Liver (tissue), 9 donors: ENCODE results near the gene SULT6B1. TPM values are rescaled to one million over a fixed set of nuclear protein-coding genes. Genes with fewer than 3 reads are reported as not detected.

Source experiments
- DNase-seq: peaks from one replicate; pipeline ENCODE4 v3.0.0-alpha.2; 2017; ENCODE audit warnings: low spot score
- H3K27ac ChIP-seq, 2 donors: one replicate each; pipeline ENCODE4 v1.7.0; 2013; ENCODE audit warnings: inconsistent platforms in 2 of 2, low read length in 2 of 2, control low read depth in 1 of 2, low read depth in 1 of 2, mild to moderate bottlenecking in 1 of 2
- H3K27me3 ChIP-seq, 4 donors: one replicate each; pipeline versions ENCODE4 v1.6.1 to v1.7.0; 2013; ENCODE audit warnings: low read length in 3 of 4, inconsistent platforms in 1 of 4, mild to moderate bottlenecking in 1 of 4, moderate library complexity in 1 of 4; ENCODE audit not compliant: control insufficient read depth in 4 of 4, insufficient read depth in 4 of 4
- H3K36me3 ChIP-seq, 4 donors: one replicate each; pipeline versions ENCODE4 v1.6.1 to v1.7.0; 2013; ENCODE audit warnings: low read length in 3 of 4, mild to moderate bottlenecking in 3 of 4, low read depth in 1 of 4, moderate library complexity in 1 of 4; ENCODE audit not compliant: control insufficient read depth in 4 of 4, insufficient read depth in 3 of 4
- H3K4me1 ChIP-seq, 4 donors: one replicate each; pipeline versions ENCODE4 v1.6.1 to v1.7.0; 2013; ENCODE audit warnings: low read length in 3 of 4, mild to moderate bottlenecking in 3 of 4, moderate library complexity in 1 of 4; ENCODE audit not compliant: control insufficient read depth in 4 of 4, insufficient read depth in 4 of 4
- H3K4me3 ChIP-seq, 3 donors: one replicate each; pipeline versions ENCODE4 v1.6.1 to v1.7.0; 2013; ENCODE audit warnings: low read length in 3 of 3, control low read depth in 1 of 3, low read depth in 1 of 3, mild to moderate bottlenecking in 1 of 3
- H3K9ac ChIP-seq, 2 donors: one replicate each; pipeline ENCODE4 v1.7.0; 2013; ENCODE audit warnings: low read length in 2 of 2, mild to moderate bottlenecking in 2 of 2, moderate library complexity in 2 of 2, control low read depth in 1 of 2, low read depth in 1 of 2
- H3K9me3 ChIP-seq, 4 donors: one replicate each; pipeline versions ENCODE4 v1.6.1 to v1.7.0; 2013; ENCODE audit warnings: low read length in 3 of 4; ENCODE audit not compliant: control insufficient read depth in 4 of 4
- EGR1 ChIP-seq, 2 donors: IDR thresholded peaks; 2 replicates each; pipeline ENCODE4 v1.6.1; 2016 to 2018; ENCODE audit warnings: antibody characterized with exemption in 2 of 2, low read depth in 2 of 2
- FOXA1 ChIP-seq: IDR thresholded peaks from 2 replicates; pipeline ENCODE4 v1.6.1; 2016; ENCODE audit warnings: antibody characterized with exemption
- FOXA2 ChIP-seq: IDR thresholded peaks from 2 replicates; pipeline ENCODE4 v1.6.1; 2016; ENCODE audit warnings: antibody characterized with exemption
- GABPA ChIP-seq, 2 donors: IDR thresholded peaks in 1 of 2; conservative IDR thresholded peaks in 1 of 2; 2 replicates each; pipeline ENCODE4 v1.6.1; 2016; ENCODE audit warnings: antibody characterized with exemption in 2 of 2, mild to moderate bottlenecking in 1 of 2, moderate library complexity in 1 of 2
- HNF4A ChIP-seq, 2 donors: conservative IDR thresholded peaks; 2 replicates each; pipeline ENCODE4 v1.6.1; 2016; ENCODE audit warnings: antibody characterized with exemption in 2 of 2, mild to moderate bottlenecking in 2 of 2
- HNF4G ChIP-seq: IDR thresholded peaks from 2 replicates; pipeline ENCODE4 v1.6.1; 2016; ENCODE audit warnings: antibody characterized with exemption
- NR2F2 ChIP-seq: IDR thresholded peaks from 2 replicates; pipeline ENCODE4 v1.6.1; 2016; ENCODE audit warnings: antibody characterized with exemption
- RAD21 ChIP-seq, 2 donors: IDR thresholded peaks; 2 replicates each; pipeline ENCODE4 v1.6.1; 2016; ENCODE audit warnings: antibody characterized with exemption in 2 of 2, mild to moderate bottlenecking in 2 of 2
- SP1 ChIP-seq: IDR thresholded peaks from 2 replicates; pipeline ENCODE4 v1.6.1; 2018; ENCODE audit warnings: antibody characterized with exemption, mild to moderate bottlenecking
- TAF1 ChIP-seq: conservative IDR thresholded peaks from 2 replicates; pipeline ENCODE4 v1.6.1; 2016; ENCODE audit warnings: antibody characterized with exemption, mild to moderate bottlenecking
- WGBS: extraction: QIAGEN DNeasy Blood & Tissue Kit; methylation state at CpG from one replicate; pipeline ENCODE4 v1.1.7; 2013; 5-methylcytosine and 5-hydroxymethylcytosine counted together
- polyA plus RNA-seq, 2 donors: library from polyadenylated mRNA; stranded (reverse) in 1 of 2; unstranded in 1 of 2; fragments of 200-250 nt in 1 of 2; fragments of >200 nt in 1 of 2; fragmentation: Nextera tagmentation in 1 of 2; extraction: Ambion mirVana in 1 of 2; gene quantifications; one replicate each; pipeline versions ENCODE4 v1.2.1 to v1.2.3, GENCODE V29; 2013 to 2015
- total RNA-seq, 2 donors: library from RNA; depleted of rRNA; stranded (reverse); fragments of >200 nt; gene quantifications; one replicate each; pipeline ENCODE4 v1.2.3, GENCODE V29; 2014
- TF ChIP-seq, protein P1 (sequence below): IDR thresholded peaks from 2 replicates; pipeline ENCODE4 v1.6.1; 2016; ENCODE audit warnings: antibody characterized with exemption
- TF ChIP-seq, protein P2 (sequence below): IDR thresholded peaks from 2 replicates; pipeline ENCODE4 v1.6.1; 2016; ENCODE audit warnings: antibody characterized with exemption
- TF ChIP-seq, protein P3 (sequence below): IDR thresholded peaks from 2 replicates; pipeline ENCODE4 v1.6.1; 2016; ENCODE audit warnings: antibody characterized with exemption, mild to moderate bottlenecking
- TF ChIP-seq, protein P4 (sequence below): IDR thresholded peaks from 2 replicates; pipeline ENCODE4 v1.6.1; 2016; ENCODE audit warnings: antibody characterized with exemption
- TF ChIP-seq, protein P5 (sequence below): fragments of 150-350 bp; IDR thresholded peaks from 2 replicates; pipeline ENCODE4 v1.5.1; 2017; ENCODE audit warnings: improper control_type of control experiment, low read depth, low read length; ENCODE audit not compliant: missing input control
- donor health status: healthy.
- donor health status: healthy.
- donor health status: healthy.
- donor health status: healthy.
- donor health status: healthy.

Gene SULT6B1
- total and polyA plus RNA-seq, 4 donors: not detected

DNA sequence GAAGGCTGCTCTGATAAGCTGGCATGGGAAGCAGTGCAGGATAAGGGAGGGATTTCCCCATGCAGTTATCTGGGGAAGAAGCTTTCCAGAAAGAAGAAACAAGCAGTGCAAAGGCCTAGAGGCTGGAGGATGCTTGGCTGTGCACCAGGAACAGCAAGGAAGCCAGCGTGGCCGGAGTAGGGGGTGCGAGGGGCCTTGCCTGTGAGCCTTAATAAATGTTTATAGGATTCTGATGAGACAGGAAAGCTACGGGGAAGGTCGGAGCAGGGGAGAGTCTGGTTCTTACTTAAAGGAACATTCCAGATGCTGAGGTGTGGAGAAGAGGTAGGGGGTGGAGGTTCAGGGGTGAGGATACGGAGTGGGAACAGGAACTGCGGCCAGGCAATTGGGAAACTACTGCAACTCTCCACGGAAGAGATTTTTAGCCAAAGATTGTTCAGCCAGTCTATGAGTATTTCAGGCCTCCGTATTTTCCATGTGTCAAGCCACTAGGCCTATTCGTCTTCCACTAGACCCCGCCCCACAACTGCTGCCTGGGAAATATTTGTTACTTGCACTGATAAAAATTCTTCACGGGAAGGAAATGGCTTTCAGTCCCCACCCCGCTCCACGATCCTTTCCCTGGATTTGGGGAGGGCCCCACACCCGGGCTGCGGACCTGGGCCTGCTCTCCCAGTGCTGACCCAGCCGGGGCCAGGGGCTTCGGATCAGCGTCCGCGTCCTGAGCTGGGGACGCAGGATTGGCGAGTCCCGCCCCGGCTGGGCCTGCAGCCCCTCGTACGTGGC lies 32.2 kb downstream of the SULT6B1 start (continued):
- TF ChIP-seq, protein P1, sequence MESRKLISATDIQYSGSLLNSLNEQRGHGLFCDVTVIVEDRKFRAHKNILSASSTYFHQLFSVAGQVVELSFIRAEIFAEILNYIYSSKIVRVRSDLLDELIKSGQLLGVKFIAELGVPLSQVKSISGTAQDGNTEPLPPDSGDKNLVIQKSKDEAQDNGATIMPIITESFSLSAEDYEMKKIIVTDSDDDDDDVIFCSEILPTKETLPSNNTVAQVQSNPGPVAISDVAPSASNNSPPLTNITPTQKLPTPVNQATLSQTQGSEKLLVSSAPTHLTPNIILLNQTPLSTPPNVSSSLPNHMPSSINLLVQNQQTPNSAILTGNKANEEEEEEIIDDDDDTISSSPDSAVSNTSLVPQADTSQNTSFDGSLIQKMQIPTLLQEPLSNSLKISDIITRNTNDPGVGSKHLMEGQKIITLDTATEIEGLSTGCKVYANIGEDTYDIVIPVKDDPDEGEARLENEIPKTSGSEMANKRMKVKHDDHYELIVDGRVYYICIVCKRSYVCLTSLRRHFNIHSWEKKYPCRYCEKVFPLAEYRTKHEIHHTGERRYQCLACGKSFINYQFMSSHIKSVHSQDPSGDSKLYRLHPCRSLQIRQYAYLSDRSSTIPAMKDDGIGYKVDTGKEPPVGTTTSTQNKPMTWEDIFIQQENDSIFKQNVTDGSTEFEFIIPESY: no peak

DNA sequence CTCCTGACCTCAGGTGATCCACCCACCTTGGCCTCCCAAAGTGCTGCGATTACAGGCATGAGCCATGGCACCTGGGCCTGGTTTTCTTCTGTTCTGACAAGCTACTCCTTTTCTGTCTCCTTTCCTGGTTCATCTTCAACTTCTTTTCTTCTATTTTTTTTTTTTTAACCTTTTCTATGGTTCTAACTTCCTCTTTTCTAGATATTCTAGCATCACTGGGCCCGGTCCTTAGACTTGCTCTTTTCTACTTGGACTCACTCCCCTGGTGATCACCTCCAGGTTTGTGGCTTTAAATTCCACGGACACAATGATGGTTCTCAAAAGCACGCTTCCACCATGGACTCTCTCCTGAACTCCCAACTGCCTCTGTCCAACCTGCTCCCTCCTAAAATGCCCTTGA lies 33.7 kb downstream of the SULT6B1 start:
- H3K4me1 ChIP-seq: peaks cover 1 to 14% (median 8%) of the 10 kb centered on the region in 4 donors
- H3K9me3 ChIP-seq: no peaks in the 10 kb centered on the region
- no peak overlapping the region for H3K4me3 ChIP-seq
- no peak overlapping the region for H3K9ac ChIP-seq
- TF ChIP-seq, protein P2, sequence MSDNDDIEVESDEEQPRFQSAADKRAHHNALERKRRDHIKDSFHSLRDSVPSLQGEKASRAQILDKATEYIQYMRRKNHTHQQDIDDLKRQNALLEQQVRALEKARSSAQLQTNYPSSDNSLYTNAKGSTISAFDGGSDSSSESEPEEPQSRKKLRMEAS: no peak
- TF ChIP-seq RAD21 (IDR thresholded peaks at IDR 0.05) (no peak), EGR1 (IDR thresholded peaks at IDR 0.05; ENCODE audit: low read depth in 2 of 2) (no peak), SP1 (no peak), HNF4G (no peak), FOXA2 (no peak), FOXA1 (no peak), HNF4A (conservative IDR thresholded peaks at IDR 0.05) (no peak), NR2F2 (no peak), GABPA (IDR thresholded peaks at IDR 0.05 in 1 of 2, conservative IDR thresholded peaks at IDR 0.05 in 1 of 2) (no peak), TAF1 (no peak)
- TF ChIP-seq, protein P3, sequence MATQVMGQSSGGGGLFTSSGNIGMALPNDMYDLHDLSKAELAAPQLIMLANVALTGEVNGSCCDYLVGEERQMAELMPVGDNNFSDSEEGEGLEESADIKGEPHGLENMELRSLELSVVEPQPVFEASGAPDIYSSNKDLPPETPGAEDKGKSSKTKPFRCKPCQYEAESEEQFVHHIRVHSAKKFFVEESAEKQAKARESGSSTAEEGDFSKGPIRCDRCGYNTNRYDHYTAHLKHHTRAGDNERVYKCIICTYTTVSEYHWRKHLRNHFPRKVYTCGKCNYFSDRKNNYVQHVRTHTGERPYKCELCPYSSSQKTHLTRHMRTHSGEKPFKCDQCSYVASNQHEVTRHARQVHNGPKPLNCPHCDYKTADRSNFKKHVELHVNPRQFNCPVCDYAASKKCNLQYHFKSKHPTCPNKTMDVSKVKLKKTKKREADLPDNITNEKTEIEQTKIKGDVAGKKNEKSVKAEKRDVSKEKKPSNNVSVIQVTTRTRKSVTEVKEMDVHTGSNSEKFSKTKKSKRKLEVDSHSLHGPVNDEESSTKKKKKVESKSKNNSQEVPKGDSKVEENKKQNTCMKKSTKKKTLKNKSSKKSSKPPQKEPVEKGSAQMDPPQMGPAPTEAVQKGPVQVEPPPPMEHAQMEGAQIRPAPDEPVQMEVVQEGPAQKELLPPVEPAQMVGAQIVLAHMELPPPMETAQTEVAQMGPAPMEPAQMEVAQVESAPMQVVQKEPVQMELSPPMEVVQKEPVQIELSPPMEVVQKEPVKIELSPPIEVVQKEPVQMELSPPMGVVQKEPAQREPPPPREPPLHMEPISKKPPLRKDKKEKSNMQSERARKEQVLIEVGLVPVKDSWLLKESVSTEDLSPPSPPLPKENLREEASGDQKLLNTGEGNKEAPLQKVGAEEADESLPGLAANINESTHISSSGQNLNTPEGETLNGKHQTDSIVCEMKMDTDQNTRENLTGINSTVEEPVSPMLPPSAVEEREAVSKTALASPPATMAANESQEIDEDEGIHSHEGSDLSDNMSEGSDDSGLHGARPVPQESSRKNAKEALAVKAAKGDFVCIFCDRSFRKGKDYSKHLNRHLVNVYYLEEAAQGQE: no peak
- TF ChIP-seq, protein P4, sequence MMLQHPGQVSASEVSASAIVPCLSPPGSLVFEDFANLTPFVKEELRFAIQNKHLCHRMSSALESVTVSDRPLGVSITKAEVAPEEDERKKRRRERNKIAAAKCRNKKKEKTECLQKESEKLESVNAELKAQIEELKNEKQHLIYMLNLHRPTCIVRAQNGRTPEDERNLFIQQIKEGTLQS: no peak
- TF ChIP-seq, protein P5, sequence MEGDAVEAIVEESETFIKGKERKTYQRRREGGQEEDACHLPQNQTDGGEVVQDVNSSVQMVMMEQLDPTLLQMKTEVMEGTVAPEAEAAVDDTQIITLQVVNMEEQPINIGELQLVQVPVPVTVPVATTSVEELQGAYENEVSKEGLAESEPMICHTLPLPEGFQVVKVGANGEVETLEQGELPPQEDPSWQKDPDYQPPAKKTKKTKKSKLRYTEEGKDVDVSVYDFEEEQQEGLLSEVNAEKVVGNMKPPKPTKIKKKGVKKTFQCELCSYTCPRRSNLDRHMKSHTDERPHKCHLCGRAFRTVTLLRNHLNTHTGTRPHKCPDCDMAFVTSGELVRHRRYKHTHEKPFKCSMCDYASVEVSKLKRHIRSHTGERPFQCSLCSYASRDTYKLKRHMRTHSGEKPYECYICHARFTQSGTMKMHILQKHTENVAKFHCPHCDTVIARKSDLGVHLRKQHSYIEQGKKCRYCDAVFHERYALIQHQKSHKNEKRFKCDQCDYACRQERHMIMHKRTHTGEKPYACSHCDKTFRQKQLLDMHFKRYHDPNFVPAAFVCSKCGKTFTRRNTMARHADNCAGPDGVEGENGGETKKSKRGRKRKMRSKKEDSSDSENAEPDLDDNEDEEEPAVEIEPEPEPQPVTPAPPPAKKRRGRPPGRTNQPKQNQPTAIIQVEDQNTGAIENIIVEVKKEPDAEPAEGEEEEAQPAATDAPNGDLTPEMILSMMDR: no peak
- TF ChIP-seq, protein P1: no peak
- peaks cover 0 to 2% (median 0%) of the 10 kb centered on the region in 4 donors for H3K36me3 ChIP-seq
- H3K27me3 ChIP-seq: no peaks in the 10 kb centered on the region
- H3K27ac ChIP-seq: no peak overlapping the region
- 94% methylated on average over 4 of the region's 4 CpGs for WGBS
- no peak for DNase-seq
